ENCODE results near the gene CFAP299. TPM values are rescaled to one million over a fixed set of nuclear protein-coding genes. Genes with fewer than 3 reads are reported as not detected.
"Not testable (repeated sequence)": the region's sequence is repeated elsewhere in the genome, so short reads cannot be mapped to it uniquely, and the experiment has no call there.

The CFAP299 gene
- polyA plus RNA-seq (2013, experiment 1 of 2): not detected
- polyA plus RNA-seq (2013, experiment 2 of 2): not detected

- Histone ChIP-seq H3K27ac (ENCODE audit: low read depth, low read length, severe bottlenecking) (no peak within 1 kb of the TSS), H3K36me3 (ENCODE audit: control insufficient read depth, insufficient read depth, low read length) (no peaks in the 10 kb centered on the region), H3K4me1 (ENCODE audit: control insufficient read depth, insufficient read depth, low read length, poor library complexity, severe bottlenecking) (no peaks in the 10 kb centered on the region), H3K9me3 (ENCODE audit: control insufficient read depth, low read length) (no peaks in the 10 kb centered on the region), H3K4me3 (ENCODE audit: extremely low read depth, insufficient read depth, low read length, poor library complexity, severe bottlenecking) (peak within 1 kb of the TSS; percentile 55)
- WGBS, 2 experiments (ENCODE audit: insufficient coverage in 2 of 2): 0% methylated on average over 36 of the region's 49 CpGs
These were observed at the start of gene CFAP299 for GRCh38 chr4:80335554-80336358. TSS of gene CFAP299 (plus strand) at chr4:80335730.

GRCh38 chr4:80286451-80286850, 49.1 kb upstream of the CFAP299 start:
- Histone ChIP-seq H3K4me3 (ENCODE audit: extremely low read depth, insufficient read depth, low read length, poor library complexity, severe bottlenecking) (no peak overlapping the region), H3K27ac (ENCODE audit: low read depth, low read length, severe bottlenecking) (no peak overlapping the region), H3K36me3 (ENCODE audit: control insufficient read depth, insufficient read depth, low read length) (no peaks in the 10 kb centered on the region), H3K9me3 (ENCODE audit: control insufficient read depth, low read length) (no peaks in the 10 kb centered on the region), H3K4me1 (ENCODE audit: control insufficient read depth, insufficient read depth, low read length, poor library complexity, severe bottlenecking) (no peaks in the 10 kb centered on the region)
- 67 to 93% methylated on average over 4 to 6 of the region's 7 CpGs for WGBS, 2 experiments (ENCODE audit: insufficient coverage in 2 of 2)

GRCh38 chr4:80290665-80291064, 44.9 kb upstream of the CFAP299 start:
- H3K4me1 ChIP-seq (ENCODE audit: control insufficient read depth, insufficient read depth, low read length, poor library complexity, severe bottlenecking); H3K4me3 ChIP-seq (ENCODE audit: extremely low read depth, insufficient read depth, low read length, poor library complexity, severe bottlenecking); H3K27ac ChIP-seq (ENCODE audit: low read depth, low read length, severe bottlenecking); H3K9me3 ChIP-seq (ENCODE audit: control insufficient read depth, low read length); H3K36me3 ChIP-seq (ENCODE audit: control insufficient read depth, insufficient read depth, low read length): not testable (repeated sequence)
- WGBS, 2 experiments (ENCODE audit: insufficient coverage in 2 of 2): no CpG with 5 or more reads among the region's 2 CpGs

DNA sequence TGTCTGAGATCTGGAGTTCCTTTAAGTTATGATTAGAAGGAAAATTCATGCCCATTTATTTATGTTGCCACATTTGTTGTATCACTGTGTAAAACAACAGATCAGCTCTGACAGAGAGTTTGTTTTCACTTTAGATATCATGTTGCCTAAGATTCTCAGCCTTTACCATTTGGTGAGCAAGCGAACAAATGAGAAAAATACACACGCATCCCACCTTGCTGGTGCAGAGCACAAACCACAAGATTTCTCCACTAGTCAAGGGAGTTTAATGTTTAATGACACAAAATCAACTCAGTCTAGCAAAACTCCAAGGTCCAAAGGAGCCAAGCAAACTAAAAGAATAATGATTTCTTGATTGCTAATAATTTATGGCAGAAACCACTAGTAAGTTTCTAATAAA, 41.3 kb upstream of the CFAP299 start:
- H3K4me3 ChIP-seq (ENCODE audit: extremely low read depth, insufficient read depth, low read length, poor library complexity, severe bottlenecking): no peak overlapping the region
- H3K4me1 ChIP-seq (ENCODE audit: control insufficient read depth, insufficient read depth, low read length, poor library complexity, severe bottlenecking): no peaks in the 10 kb centered on the region
- no peaks in the 10 kb centered on the region for H3K36me3 ChIP-seq (ENCODE audit: control insufficient read depth, insufficient read depth, low read length)
- H3K9me3 ChIP-seq (ENCODE audit: control insufficient read depth, low read length): no peaks in the 10 kb centered on the region
- WGBS, 2 experiments (ENCODE audit: insufficient coverage in 2 of 2): 80% methylated on average over 1 of the region's 2 CpGs; no CpG with 5 or more reads in 1 of the 2 experiments
- H3K27ac ChIP-seq (ENCODE audit: low read depth, low read length, severe bottlenecking): no peak overlapping the region

DNA sequence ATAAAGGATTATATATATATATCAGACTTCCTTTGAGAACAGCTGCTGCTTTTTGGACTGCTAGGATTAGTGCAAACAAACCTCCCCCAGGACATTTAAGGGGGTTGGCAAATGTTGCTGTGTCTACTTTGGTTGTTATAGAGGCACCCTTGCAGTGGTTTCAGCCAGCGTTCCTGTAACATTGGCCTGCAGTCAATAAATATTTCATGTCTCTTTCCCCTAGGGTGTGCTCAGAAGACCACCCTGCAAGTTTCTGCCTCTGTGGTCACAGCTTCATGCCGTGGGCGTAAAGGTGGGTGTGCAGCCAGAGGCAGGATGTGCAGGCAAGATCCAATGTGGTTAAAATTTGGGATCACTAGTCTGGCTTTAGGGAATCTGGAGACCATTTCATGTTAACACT, 40.2 kb upstream of the CFAP299 start:
- Histone ChIP-seq H3K4me3 (ENCODE audit: extremely low read depth, insufficient read depth, low read length, poor library complexity, severe bottlenecking) (no peak overlapping the region), H3K27ac (ENCODE audit: low read depth, low read length, severe bottlenecking) (no peak overlapping the region), H3K36me3 (ENCODE audit: control insufficient read depth, insufficient read depth, low read length) (no peaks in the 10 kb centered on the region), H3K9me3 (ENCODE audit: control insufficient read depth, low read length) (no peaks in the 10 kb centered on the region), H3K4me1 (ENCODE audit: control insufficient read depth, insufficient read depth, low read length, poor library complexity, severe bottlenecking) (no peaks in the 10 kb centered on the region)
- WGBS, 2 experiments (ENCODE audit: insufficient coverage in 2 of 2): 75 to 100% methylated on average over 2 of the region's 3 CpGs

DNA sequence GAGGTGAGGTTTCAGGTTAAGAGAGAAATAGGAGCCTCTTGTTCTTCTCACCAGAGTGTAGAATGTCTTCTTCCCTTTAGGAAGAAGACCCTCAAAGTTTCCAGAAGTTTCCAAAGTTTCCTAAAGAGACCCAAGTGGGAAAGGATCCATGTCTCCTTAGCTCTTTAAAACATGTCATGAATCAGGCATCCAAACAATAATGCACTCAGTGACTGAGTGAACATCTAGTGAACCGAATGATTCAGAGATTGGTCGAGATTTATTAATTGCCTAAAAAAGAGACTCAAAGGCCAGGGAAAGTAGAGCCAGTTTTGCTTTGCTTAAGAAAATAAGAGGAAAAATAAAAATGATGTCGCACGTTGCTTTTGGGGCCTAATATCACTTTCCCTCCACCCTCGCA, 39.7 kb upstream of the CFAP299 start:
- Histone ChIP-seq H3K9me3 (ENCODE audit: control insufficient read depth, low read length) (no peaks in the 10 kb centered on the region), H3K4me1 (ENCODE audit: control insufficient read depth, insufficient read depth, low read length, poor library complexity, severe bottlenecking) (no peaks in the 10 kb centered on the region), H3K4me3 (ENCODE audit: extremely low read depth, insufficient read depth, low read length, poor library complexity, severe bottlenecking) (no peak overlapping the region), H3K27ac (ENCODE audit: low read depth, low read length, severe bottlenecking) (no peak overlapping the region), H3K36me3 (ENCODE audit: control insufficient read depth, insufficient read depth, low read length) (no peaks in the 10 kb centered on the region)
- 96 to 100% methylated on average over 2 of the region's 5 CpGs for WGBS, 2 experiments (ENCODE audit: insufficient coverage in 2 of 2)

- H3K4me3 ChIP-seq (ENCODE audit: extremely low read depth, insufficient read depth, low read length, poor library complexity, severe bottlenecking): no peak overlapping the region
- H3K36me3 ChIP-seq (ENCODE audit: control insufficient read depth, insufficient read depth, low read length): no peaks in the 10 kb centered on the region
- peaks cover 10% of the 10 kb centered on the region for H3K4me1 ChIP-seq (ENCODE audit: control insufficient read depth, insufficient read depth, low read length, poor library complexity, severe bottlenecking)
- H3K27ac ChIP-seq (ENCODE audit: low read depth, low read length, severe bottlenecking): no peak overlapping the region
- H3K9me3 ChIP-seq (ENCODE audit: control insufficient read depth, low read length): no peaks in the 10 kb centered on the region
- 82 to 85% methylated on average over 2 to 3 of the region's 4 CpGs for WGBS, 2 experiments (ENCODE audit: insufficient coverage in 2 of 2)
These were observed 33.6 kb upstream of the CFAP299 start for GRCh38 chr4:80301884-80302283.

DNA sequence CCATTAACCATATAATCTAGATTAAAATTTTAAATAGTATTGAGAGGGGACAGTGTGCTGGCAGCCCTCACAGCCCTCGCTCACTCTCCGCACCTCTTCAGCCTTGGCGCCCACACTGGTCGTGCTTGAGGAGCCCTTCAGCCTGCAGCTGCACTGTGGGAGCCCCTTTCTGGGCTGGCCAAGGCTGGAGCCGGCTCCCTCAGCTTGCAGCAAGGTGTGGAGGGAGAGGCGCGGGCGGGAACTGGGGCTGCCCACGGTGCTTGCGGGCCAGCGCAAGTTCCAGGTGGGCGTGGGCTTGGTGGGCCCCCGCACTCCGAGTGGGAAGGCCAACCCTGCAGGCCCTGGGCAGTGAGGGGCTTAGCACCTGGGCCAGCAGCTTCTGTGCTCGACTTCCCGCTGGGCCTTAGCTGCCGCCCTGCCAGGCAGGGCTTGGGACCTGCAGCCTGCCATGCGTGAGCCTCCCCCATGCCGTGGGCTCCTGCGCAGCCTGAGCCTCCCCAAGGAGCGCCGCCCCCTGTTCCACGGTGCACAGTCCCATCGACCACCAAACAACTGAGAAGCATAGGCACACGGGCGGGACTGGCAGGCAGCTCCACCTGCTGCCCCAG, 32.8 kb upstream of the CFAP299 start:
- Histone ChIP-seq H3K4me1 (ENCODE audit: control insufficient read depth, insufficient read depth, low read length, poor library complexity, severe bottlenecking) (peaks cover 17% of the 10 kb centered on the region), H3K9me3 (ENCODE audit: control insufficient read depth, low read length) (no peaks in the 10 kb centered on the region), H3K4me3 (ENCODE audit: extremely low read depth, insufficient read depth, low read length, poor library complexity, severe bottlenecking) (no peak overlapping the region), H3K27ac (ENCODE audit: low read depth, low read length, severe bottlenecking) (no peak overlapping the region), H3K36me3 (ENCODE audit: control insufficient read depth, insufficient read depth, low read length) (no peaks in the 10 kb centered on the region)
- 91 to 92% methylated on average over 19 to 25 of the region's 26 CpGs for WGBS, 2 experiments (ENCODE audit: insufficient coverage in 2 of 2)

- Histone ChIP-seq H3K4me1 (ENCODE audit: control insufficient read depth, insufficient read depth, low read length, poor library complexity, severe bottlenecking) (peaks cover 25% of the 10 kb centered on the region), H3K36me3 (ENCODE audit: control insufficient read depth, insufficient read depth, low read length) (no peaks in the 10 kb centered on the region), H3K9me3 (ENCODE audit: control insufficient read depth, low read length) (no peaks in the 10 kb centered on the region), H3K27ac (ENCODE audit: low read depth, low read length, severe bottlenecking) (no peak overlapping the region), H3K4me3 (ENCODE audit: extremely low read depth, insufficient read depth, low read length, poor library complexity, severe bottlenecking) (no peak overlapping the region)
- 100% methylated on average over 1 of the region's 3 CpGs for WGBS, 2 experiments (ENCODE audit: insufficient coverage in 2 of 2)
These were observed 30.1 kb upstream of the CFAP299 start for GRCh38 chr4:80305466-80305865.

DNA sequence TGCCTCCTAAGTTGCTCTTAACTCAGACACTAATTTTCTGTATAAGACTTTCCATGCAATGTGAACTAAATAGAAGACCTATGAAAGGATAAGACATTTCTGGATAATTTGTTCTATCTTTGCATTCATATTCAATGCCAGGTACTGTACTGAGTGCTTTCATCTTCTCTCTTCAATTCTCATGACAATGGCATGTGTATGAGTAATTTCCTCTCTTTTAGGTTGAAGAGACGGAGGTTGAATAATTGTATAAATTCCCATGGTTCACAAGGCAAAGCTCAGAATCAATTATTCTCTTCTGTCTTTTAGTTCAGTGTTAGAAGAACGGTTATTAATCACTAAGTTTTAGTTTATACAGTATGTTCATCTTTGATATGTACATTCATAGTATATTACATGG, 29.3 kb upstream of the CFAP299 start:
- Histone ChIP-seq H3K4me1 (ENCODE audit: control insufficient read depth, insufficient read depth, low read length, poor library complexity, severe bottlenecking) (peaks cover 25% of the 10 kb centered on the region), H3K27ac (ENCODE audit: low read depth, low read length, severe bottlenecking) (no peak overlapping the region), H3K36me3 (ENCODE audit: control insufficient read depth, insufficient read depth, low read length) (no peaks in the 10 kb centered on the region), H3K9me3 (ENCODE audit: control insufficient read depth, low read length) (no peaks in the 10 kb centered on the region), H3K4me3 (ENCODE audit: extremely low read depth, insufficient read depth, low read length, poor library complexity, severe bottlenecking) (no peak overlapping the region)
- no CpG with 5 or more reads among the region's 2 CpGs for WGBS, 2 experiments (ENCODE audit: insufficient coverage in 2 of 2)

DNA sequence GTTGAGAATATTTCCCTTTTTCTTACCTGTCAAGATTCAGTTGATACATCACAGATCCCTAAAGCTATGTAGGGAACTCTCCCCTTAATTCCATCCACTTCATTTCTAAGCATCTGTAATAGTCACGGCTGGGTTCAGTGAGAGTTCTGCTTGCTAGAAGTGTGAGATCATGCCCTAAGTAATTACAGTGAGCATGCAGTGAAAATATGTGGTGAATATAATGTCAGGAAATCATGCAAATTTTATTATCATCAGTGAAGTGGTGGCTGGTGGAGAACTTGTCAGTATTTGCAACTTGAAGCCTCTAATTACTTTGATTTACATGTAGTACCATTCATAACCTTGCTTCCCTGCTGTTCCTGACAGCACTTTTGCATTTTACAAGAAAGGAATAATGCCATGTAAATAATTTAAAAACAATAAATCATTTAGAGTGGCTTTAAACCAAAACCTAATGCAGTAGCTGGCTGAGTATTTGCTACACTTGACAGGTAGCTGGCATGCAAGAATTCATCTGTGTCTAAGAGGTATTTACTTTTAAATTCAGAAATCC, 28.3 kb upstream of the CFAP299 start:
- no CpG with 5 or more reads among the region's 1 CpG for WGBS, 2 experiments (ENCODE audit: insufficient coverage in 2 of 2)
- Histone ChIP-seq H3K4me1 (ENCODE audit: control insufficient read depth, insufficient read depth, low read length, poor library complexity, severe bottlenecking) (peaks cover 25% of the 10 kb centered on the region), H3K9me3 (ENCODE audit: control insufficient read depth, low read length) (no peaks in the 10 kb centered on the region), H3K27ac (ENCODE audit: low read depth, low read length, severe bottlenecking) (peak overlapping the region; percentile 10), H3K4me3 (ENCODE audit: extremely low read depth, insufficient read depth, low read length, poor library complexity, severe bottlenecking) (no peak overlapping the region), H3K36me3 (ENCODE audit: control insufficient read depth, insufficient read depth, low read length) (no peaks in the 10 kb centered on the region)
